Measurements from ENCODE around the gene TMEM132C. TPM values are rescaled to one million over a fixed set of nuclear protein-coding genes. Genes with fewer than 3 reads are reported as not detected.

Gene TMEM132C
- total and polyA plus RNA-seq, 2 experiments from 2014 or later: not detected

DNA sequence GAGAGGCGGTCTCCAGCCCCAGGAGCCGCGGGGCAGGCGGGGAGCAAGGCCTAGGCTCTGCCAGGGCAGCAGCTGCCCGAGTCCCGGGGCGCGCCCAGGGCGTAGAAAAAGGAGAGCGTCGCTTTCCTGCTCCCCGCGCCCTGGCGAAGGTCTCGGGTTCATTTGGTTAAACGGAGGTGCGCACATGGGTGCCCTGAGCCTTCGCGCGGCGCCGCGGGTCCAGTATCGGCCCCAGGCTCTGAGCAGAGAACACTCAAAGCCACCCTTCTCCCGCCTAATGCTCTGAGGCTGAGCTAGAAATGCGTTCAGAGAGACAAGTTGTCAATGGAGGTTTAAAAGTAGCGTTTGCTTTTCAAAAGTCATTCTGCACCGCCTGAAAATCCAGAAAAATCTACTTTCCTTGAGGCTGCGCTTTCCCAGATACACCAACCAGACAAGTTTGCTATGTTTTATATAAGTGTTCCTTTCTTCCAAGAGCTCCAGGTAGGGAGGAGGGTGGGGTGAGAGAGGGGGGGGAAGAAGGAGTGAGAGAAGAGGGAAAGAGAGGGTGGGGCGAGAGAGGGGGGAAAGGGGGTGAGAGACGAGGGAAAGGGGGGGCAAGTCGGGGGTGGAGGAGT, 1.5 kb downstream of the TMEM132C start:
- Histone ChIP-seq H3K4me3 (peak overlapping the region; percentile 39; the same call in 1 of the 2 replicates), H3K27ac (ENCODE audit: low read depth) (no peak overlapping the region), H4K20me1 (replicated peaks; ENCODE audit: insufficient read depth) (no peaks in the 10 kb centered on the region), H2AFZ (0 out of 2 replicates have a peak overlapping the region, but pooled peaks have one; percentile 56), H3K36me3 (ENCODE audit: insufficient read depth) (no peaks in the 10 kb centered on the region), H3K9me2 (ENCODE audit: insufficient read depth) (no peaks in the 10 kb centered on the region; the same call in 1 of the 2 replicates), H3F3A (replicated peaks; ENCODE audit: low read depth) (no peaks in the 10 kb centered on the region), H3K4me1 (ENCODE audit: insufficient read depth) (no peaks in the 10 kb centered on the region), H3K4me2 (peak overlapping the region; percentile 51; the same call in 1 of the 2 replicates), H3K79me2 (replicated peaks; ENCODE audit: insufficient read depth) (no peaks in the 10 kb centered on the region), H3K27me3 (ENCODE audit: insufficient read depth) (peaks cover 61% of the 10 kb centered on the region)
- no peaks in the 10 kb centered on the region for H3K4me1 Mint-ChIP-seq
- H3K27ac Mint-ChIP-seq: no peak overlapping the region
- H3K9me3 Mint-ChIP-seq: peaks cover 55% of the 10 kb centered on the region
- H3K27me3 Mint-ChIP-seq (ENCODE audit: insufficient read depth, low read depth, poor library complexity): peaks cover 1% of the 10 kb centered on the region
- no peak for ATAC-seq
- peaks cover 44% of the 10 kb centered on the region for H3K36me3 Mint-ChIP-seq (ENCODE audit: low read depth)
- DNase-seq (ENCODE audit: low spot score): peak; percentile 1
- no peak overlapping the region for H3K4me3 Mint-ChIP-seq
- TF ChIP-seq, protein P1, sequence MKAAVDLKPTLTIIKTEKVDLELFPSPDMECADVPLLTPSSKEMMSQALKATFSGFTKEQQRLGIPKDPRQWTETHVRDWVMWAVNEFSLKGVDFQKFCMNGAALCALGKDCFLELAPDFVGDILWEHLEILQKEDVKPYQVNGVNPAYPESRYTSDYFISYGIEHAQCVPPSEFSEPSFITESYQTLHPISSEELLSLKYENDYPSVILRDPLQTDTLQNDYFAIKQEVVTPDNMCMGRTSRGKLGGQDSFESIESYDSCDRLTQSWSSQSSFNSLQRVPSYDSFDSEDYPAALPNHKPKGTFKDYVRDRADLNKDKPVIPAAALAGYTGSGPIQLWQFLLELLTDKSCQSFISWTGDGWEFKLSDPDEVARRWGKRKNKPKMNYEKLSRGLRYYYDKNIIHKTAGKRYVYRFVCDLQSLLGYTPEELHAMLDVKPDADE (IDR thresholded peaks at IDR 0.05): no peak
- TF ChIP-seq, protein P2, sequence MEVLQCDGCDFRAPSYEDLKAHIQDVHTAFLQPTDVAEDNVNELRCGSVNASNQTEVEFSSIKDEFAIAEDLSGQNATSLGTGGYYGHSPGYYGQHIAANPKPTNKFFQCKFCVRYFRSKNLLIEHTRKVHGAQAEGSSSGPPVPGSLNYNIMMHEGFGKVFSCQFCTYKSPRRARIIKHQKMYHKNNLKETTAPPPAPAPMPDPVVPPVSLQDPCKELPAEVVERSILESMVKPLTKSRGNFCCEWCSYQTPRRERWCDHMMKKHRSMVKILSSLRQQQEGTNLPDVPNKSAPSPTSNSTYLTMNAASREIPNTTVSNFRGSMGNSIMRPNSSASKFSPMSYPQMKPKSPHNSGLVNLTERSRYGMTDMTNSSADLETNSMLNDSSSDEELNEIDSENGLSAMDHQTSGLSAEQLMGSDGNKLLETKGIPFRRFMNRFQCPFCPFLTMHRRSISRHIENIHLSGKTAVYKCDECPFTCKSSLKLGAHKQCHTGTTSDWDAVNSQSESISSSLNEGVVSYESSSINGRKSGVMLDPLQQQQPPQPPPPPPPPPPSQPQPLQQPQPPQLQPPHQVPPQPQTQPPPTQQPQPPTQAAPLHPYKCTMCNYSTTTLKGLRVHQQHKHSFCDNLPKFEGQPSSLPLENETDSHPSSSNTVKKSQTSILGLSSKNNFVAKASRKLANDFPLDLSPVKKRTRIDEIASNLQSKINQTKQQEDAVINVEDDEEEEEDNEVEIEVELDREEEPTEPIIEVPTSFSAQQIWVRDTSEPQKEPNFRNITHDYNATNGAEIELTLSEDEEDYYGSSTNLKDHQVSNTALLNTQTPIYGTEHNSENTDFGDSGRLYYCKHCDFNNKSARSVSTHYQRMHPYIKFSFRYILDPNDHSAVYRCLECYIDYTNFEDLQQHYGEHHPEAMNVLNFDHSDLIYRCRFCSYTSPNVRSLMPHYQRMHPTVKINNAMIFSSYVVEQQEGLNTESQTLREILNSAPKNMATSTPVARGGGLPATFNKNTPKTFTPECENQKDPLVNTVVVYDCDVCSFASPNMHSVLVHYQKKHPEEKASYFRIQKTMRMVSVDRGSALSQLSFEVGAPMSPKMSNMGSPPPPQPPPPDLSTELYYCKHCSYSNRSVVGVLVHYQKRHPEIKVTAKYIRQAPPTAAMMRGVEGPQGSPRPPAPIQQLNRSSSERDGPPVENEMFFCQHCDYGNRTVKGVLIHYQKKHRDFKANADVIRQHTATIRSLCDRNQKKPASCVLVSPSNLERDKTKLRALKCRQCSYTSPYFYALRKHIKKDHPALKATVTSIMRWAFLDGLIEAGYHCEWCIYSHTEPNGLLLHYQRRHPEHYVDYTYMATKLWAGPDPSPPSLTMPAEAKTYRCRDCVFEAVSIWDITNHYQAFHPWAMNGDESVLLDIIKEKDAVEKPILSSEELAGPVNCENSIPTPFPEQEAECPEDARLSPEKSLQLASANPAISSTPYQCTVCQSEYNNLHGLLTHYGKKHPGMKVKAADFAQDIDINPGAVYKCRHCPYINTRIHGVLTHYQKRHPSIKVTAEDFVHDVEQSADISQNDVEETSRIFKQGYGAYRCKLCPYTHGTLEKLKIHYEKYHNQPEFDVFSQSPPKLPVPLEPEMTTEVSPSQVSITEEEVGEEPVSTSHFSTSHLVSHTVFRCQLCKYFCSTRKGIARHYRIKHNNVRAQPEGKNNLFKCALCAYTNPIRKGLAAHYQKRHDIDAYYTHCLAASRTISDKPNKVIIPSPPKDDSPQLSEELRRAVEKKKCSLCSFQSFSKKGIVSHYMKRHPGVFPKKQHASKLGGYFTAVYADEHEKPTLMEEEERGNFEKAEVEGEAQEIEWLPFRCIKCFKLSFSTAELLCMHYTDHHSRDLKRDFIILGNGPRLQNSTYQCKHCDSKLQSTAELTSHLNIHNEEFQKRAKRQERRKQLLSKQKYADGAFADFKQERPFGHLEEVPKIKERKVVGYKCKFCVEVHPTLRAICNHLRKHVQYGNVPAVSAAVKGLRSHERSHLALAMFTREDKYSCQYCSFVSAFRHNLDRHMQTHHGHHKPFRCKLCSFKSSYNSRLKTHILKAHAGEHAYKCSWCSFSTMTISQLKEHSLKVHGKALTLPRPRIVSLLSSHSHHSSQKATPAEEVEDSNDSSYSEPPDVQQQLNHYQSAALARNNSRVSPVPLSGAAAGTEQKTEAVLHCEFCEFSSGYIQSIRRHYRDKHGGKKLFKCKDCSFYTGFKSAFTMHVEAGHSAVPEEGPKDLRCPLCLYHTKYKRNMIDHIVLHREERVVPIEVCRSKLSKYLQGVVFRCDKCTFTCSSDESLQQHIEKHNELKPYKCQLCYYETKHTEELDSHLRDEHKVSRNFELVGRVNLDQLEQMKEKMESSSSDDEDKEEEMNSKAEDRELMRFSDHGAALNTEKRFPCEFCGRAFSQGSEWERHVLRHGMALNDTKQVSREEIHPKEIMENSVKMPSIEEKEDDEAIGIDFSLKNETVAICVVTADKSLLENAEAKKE (CRISPR knock-in tag; IDR thresholded peaks at IDR 0.05): no peak
- no peak for TF ChIP-seq ZNF114 (CRISPR knock-in tag; IDR thresholded peaks at IDR 0.05)
- no peak for TF ChIP-seq ZNF331 (CRISPR knock-in tag; IDR thresholded peaks at IDR 0.05; ENCODE audit: low read depth)
- TF ChIP-seq, protein P3, sequence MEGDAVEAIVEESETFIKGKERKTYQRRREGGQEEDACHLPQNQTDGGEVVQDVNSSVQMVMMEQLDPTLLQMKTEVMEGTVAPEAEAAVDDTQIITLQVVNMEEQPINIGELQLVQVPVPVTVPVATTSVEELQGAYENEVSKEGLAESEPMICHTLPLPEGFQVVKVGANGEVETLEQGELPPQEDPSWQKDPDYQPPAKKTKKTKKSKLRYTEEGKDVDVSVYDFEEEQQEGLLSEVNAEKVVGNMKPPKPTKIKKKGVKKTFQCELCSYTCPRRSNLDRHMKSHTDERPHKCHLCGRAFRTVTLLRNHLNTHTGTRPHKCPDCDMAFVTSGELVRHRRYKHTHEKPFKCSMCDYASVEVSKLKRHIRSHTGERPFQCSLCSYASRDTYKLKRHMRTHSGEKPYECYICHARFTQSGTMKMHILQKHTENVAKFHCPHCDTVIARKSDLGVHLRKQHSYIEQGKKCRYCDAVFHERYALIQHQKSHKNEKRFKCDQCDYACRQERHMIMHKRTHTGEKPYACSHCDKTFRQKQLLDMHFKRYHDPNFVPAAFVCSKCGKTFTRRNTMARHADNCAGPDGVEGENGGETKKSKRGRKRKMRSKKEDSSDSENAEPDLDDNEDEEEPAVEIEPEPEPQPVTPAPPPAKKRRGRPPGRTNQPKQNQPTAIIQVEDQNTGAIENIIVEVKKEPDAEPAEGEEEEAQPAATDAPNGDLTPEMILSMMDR (conservative IDR thresholded peaks at IDR 0.05; ENCODE audit: low read depth in 2 of 2): no peak
- no peak for TF ChIP-seq POLR2AphosphoS5 (IDR thresholded peaks at IDR 0.05; ENCODE audit: low read depth)
- TF ChIP-seq, protein P4, sequence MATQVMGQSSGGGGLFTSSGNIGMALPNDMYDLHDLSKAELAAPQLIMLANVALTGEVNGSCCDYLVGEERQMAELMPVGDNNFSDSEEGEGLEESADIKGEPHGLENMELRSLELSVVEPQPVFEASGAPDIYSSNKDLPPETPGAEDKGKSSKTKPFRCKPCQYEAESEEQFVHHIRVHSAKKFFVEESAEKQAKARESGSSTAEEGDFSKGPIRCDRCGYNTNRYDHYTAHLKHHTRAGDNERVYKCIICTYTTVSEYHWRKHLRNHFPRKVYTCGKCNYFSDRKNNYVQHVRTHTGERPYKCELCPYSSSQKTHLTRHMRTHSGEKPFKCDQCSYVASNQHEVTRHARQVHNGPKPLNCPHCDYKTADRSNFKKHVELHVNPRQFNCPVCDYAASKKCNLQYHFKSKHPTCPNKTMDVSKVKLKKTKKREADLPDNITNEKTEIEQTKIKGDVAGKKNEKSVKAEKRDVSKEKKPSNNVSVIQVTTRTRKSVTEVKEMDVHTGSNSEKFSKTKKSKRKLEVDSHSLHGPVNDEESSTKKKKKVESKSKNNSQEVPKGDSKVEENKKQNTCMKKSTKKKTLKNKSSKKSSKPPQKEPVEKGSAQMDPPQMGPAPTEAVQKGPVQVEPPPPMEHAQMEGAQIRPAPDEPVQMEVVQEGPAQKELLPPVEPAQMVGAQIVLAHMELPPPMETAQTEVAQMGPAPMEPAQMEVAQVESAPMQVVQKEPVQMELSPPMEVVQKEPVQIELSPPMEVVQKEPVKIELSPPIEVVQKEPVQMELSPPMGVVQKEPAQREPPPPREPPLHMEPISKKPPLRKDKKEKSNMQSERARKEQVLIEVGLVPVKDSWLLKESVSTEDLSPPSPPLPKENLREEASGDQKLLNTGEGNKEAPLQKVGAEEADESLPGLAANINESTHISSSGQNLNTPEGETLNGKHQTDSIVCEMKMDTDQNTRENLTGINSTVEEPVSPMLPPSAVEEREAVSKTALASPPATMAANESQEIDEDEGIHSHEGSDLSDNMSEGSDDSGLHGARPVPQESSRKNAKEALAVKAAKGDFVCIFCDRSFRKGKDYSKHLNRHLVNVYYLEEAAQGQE (IDR thresholded peaks at IDR 0.05; ENCODE audit: unreplicated experiment): no peak
- TF ChIP-seq EZH2phosphoT487 (IDR thresholded peaks at IDR 0.05; ENCODE audit: unreplicated experiment): no peak

Data from GM23338 (cell line).